CD4-positive, alpha-beta T cell treated with Interleukin-15 for 4 hours (primary cell): ENCODE measurements around the gene LGR4.
"Not testable (repeated sequence)": the region's sequence is repeated elsewhere in the genome, so short reads cannot be mapped to it uniquely, and the experiment has no call there.

Source experiments
- DNase-seq: peaks from one replicate; pipeline ENCODE4 v3.0.0-alpha.2; 2020; ENCODE audit warnings: low spot score

LGR4 gene

DNA sequence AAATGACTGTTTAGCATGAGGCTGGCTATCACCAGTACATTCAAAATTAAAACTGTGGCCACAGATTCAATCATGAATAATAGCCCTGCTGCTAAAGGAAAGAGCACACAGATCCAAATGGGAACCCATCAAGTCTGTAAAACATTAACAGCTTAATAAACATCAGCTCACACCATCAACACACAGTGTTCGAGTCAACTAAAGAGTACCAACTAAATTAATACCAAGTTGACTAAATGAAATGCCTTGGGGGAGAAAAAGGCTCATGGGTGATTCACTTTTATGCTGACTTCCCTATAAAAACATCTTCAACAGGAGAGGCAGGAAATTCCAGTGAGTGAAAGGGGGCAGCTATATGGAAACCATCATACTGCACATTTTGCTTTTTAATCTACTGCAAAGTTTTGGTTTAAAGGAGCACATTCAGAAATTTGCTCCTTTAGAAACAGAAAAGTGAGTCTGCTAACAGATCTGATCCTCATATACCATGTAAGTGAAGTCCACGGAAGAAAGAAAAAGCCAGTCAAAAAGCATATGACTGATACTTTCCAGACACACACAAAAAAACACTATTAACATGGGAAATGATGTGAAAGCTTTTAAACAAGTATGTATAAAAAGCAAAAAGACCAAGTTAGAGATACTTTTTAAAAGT, 16.3 kb downstream of the LGR4 start:
- no peak for DNase-seq

DNA sequence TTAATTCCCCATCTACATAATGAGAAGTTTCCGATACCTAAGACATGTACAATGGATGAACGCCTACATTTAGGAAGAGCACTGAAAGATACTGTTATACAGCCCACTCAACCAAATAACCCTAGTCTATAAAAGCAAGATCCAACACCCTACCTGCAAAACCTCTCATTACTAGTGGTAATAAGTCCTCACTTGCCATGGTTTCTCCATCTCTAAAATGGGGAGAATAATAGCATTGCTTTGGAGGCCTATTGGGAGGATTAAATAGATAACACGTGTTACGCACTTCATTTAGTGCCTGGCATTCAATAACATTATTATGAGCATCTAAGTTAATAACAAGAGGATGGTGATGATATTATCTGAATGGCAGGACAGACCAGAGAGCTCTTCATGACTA, 16.9 kb downstream of the LGR4 start:
- no peak for DNase-seq

DNA sequence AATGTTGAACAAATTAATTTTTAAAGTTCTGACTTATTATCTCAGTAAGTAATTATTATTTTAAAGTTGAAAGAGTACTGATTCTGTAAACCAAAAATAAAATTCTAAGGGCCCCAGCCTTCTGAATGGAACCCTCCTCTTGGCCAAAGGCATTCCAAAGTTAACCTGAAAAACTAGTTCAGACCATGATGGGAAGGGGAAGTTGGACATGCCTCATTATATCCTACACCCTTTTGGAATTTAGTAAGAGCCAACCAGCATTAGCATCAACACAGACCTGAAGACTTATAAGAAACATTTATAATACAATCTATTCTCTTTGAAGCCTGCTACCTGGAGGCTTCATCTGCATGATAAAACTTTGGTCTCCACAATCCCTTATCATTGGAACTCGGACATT, 18.9 kb downstream of the LGR4 start:
- no peak for DNase-seq

DNA sequence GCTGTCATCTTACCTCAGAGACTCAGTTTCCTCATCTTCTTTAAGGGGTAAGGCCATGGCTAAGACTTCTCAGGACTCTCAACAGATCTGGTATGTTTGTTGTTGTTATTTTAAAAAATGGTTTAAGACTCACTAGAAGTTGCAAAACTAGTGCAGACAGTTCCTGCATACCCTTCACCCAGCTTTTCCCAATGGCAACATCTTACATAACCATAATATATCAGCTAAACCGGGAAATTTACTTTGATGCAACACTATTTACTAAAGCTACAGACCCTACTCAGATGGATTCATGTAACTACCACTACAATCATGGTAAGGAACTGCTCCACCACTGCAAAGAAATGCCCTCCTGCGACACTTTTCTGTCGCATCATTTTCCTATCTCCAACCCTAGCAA, 20.4 kb downstream of the LGR4 start:
- no peak for DNase-seq

DNA sequence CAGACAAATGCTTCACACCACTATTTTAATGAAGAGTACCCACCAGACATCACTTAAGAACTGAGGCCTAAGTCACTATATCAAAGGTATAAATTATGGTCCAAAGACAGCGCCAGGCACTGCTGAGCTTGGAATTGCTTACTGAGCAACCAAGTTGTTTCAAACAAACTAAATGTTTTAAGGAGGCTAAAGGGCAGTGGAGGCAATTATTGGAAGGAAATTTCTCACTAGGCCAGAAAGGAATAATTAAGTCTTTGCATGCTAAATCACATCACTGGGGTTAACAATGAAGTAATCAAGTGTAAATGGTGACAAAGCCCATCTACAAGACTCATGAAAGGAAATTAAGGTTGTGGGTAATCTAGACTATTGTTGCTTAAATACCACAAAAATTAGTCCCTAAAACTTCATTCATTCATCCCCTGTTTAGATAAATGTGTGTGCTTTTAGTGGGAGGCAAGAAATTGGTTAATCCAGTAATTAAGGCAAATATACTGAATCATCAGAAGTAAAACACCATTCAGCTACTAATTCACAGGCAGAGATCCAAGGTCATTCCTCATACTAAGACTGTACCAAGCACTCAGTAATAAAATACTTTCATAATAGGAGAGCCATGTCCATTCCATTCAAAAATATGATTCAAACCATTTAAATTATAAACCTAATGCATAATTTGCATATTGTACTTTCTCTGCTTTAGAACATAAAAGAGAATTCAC, 21.2 kb downstream of the LGR4 start:
- no peak for DNase-seq

DNA sequence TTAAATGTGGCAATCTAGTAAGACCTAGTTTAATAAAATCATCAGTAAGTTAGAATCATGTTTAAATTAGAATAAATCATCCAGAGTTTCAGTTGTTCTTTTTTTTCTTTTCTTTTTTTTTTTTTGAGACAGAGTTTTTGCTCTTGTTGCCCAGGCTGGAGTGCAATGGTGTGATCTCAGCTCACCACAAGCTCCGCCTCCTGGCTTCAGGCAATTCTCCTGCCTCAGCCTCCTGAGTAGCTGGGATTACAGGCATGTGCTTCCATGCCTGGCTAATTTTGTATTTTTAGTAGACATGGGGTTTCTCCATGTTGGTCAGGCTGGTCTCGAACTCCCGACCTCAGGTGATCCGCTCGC, 24.4 kb downstream of the LGR4 start:
- DNase-seq: not testable (repeated sequence)

DNA sequence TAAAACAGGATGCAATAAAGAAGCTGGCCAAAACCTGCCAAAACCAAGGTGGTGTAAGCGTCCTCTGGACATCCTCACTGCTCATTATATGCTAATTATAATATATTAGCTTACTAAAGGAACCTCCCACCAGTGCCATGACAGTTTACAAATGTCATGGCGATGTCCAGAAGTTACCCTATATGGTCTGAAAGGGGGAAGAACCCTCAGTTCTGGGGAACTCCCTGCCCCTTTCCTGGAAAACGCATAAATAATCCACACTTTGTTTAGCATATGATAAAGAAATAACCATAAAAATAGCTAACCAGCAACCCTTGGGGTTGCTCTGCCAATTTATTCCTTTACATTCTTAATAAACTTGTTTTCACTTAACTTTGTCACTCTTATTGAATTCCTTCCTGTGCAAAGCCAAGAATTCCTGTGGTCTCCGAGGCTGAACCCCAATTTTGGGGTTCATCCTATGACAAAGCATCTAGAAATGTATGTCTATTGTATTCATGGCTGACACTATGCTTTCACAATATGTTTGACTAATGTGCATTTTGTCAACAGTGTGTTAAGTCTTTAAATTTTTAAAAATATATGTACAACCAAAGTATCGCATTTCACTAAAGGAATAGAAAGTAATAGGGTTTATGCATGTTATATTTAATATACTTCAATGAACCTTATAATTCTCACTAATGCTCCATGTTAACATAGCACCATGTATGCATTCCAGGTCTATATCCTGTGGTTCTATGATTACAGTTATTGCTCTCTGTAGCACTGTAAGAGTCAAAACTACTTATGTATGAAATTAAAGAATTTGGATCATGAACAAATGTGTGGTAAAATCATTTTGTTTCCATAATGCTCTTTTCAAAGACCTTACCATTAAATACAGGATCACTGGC, 25.1 kb downstream of the LGR4 start:
- no peak for DNase-seq

DNA sequence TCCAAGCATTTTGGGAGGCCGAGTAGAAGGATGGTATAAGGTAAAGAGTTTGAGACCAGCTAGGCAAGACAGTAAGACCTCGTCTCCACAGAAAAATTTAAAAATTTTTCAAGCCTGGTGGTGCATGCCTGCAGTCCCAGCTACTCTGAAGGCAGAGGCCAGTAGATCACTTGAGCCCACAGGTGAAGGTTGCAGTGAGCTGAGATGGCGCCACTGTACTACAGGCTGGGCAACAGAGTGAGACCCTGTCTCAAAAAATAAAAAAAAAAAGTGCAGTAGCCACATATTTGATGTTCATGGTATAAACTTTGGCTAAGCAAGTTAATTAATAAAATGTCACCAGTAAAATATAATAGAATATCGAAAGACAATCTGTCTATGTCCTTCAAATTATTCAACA, 27.0 kb downstream of the LGR4 start:
- no peak for DNase-seq

DNA sequence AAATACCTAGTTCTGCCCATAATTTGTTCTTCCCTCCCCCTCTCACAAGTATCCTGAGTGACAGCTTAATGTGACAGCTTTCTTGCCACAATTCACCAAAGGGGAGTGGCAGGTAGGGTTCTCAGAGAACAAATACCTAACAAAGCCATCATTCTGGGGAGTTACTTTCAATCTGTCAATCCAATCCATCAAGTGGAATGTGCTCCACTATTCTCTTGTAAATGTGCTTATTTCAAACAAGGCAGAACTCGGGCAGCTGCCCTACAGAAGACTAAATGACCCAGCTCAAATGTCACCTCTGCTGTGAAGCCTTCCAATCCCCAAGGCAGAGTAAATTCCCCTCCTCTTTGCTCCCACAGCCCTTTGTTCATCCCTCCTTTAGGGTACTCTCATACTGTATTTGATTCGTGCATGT, 27.8 kb downstream of the LGR4 start:
- DNase-seq: no peak

DNA sequence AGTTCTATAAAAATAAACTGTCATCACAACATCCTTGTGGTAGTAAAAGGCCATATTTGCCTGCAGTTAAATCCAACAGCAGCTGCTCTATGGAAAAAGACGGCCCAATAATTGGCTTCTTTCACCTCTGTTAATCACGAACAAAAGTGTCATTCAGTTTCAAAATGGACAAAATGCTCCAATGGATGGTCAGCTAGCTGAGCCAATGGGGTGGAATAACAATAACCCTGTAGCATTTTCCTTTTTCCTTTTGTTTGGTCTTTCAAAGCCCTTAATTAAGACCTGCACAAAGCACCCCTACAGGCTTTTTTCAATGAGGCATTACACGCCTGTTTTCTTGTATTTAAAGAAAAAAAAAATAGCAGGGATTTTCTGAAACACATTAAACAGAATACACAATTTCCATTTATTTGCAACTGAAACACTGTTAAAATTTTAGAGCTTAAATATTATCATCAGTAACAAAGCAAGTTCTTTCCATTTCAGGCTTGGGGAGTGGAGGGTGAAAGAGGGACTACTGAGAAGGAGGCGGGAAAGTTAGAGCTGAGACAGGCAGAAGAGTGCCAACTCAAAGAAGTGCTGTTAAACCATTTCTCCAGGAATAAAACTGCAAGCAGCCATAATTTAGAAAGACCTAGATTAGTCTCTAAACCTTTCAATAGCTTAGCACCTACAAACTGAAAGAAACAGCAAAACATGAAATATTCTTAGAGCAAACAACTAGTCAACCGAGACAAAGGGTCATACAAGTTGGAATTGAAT, 28.7 kb downstream of the LGR4 start:
- no peak for DNase-seq

DNA sequence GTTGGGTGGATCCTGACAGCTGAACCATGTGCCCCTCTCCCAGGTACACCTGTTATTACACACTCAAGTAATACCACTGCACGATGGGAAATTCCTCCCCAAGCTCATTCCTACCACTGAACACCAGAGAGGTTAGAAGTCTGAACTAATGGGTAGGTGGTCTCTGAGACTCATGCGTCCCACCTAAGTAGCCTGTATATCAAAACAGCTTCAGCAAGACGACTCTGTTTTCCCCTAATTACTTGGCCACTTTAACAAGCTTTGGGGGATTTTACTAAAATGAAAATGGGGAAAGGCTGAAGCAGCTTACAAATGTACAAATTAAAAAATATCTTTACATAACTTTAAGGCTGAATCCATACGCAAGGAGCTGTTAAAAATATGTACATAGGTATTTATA, 29.4 kb downstream of the LGR4 start:
- no peak for DNase-seq

DNA sequence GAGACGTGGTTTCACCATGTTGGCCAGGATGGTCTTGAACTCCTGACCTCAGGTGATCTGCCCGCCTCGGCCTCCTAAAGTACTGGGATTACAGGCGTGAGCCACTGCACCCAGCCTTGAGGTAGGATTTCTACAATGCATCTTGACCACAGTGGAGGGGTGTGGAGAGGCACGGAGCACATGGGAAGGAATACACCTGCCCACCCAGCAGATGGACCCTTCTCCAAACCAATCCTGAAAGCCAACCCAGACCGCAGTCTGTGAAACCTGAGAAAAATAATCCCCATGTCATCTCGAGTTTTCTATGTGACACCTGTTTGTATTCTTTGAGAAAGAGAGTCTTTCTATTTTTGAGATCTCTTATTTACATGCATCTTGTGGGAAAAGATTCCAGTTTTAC, 32.5 kb downstream of the LGR4 start:
- no peak for DNase-seq

DNA sequence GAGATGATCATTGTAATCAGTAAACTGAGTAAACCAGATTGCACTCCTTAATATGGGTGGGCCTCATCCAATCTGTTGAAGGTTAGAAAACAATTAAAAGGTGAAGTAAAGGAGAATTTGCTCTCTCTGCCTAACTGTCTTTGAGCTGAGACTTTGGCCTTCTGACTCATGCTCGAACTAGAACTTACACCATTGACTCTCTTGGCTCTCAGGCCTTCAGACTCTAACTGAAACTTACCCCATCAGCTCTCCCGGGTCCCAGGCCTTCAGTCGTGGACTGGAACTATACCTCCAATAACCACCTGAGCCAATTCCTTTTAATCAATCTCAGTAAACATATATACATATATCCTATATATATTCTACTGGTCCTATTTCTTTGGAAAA, 34.0 kb downstream of the LGR4 start:
- DNase-seq: no peak

DNA sequence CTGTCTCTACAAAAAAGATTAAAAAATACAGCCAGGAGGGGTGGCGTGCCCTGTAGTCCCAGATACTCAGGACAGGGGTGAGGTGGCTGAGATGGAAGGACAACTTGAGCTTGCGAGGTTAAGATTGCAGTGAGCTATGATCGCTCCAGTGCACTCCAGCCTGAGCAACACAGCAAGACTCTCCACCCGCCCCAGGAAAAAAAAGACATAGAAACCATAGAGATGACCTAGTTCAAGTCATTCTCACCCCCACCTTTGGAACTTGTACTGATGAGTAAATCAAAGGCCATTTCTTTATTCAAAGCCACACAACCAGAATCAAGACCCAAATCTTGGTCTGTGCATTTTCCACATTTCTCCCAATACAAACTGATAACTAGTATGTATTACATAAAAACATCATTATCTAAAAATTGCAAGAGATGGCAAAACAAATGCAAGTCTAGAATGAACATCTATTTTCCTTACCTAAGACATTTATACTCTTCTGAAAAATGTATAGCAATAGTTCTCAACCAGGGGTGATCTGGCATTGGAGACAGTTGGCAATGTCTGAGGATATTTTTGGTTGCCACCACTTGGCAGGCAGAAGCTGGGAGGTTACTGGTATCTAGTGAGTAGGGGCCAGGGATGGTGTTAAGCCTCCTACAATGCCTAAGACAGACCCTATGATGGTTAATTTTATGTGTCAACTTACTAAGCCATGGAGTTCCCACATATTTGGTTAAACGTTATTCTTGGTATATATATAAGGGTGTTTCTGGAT, 34.6 kb downstream of the LGR4 start:
- DNase-seq: no peak

DNA sequence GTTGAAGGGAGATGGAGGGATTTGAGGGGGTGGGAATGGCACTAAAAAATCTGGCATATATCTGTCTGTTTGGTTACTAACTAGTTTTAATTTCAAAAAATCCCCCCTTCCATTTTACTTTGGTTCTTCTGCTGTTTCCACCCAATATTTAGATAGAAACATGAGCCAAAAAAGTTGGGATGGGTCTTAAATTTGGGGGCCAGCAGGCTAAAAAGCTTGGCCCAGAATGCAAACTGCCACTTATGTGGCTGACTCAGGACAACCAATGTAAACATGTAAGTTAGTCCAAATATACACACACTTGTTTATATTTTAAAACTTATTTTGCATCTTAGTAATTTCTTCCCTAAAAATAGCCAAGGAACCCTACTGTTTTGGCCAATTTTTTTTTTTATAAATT, 35.7 kb downstream of the LGR4 start:
- no peak for DNase-seq

DNA sequence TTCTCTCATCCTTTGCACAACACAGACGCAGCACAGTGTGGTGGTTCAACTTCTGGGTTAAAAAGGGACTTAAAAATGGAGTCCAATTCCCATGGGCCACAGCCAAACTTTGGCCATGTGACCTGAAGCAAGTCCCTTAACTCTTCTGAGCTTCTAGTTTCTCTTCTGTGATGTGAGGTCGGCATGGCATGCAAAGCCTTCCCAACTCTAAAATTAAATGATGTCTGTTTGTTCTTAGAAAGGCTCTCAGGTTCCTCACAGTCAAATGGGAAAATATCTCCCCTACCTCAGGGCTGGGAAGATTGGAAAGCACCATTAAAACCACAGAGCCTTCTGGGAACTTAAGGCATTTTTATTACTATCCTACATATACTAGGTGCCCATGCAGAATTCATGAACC, 38.8 kb downstream of the LGR4 start:
- no peak for DNase-seq

DNA sequence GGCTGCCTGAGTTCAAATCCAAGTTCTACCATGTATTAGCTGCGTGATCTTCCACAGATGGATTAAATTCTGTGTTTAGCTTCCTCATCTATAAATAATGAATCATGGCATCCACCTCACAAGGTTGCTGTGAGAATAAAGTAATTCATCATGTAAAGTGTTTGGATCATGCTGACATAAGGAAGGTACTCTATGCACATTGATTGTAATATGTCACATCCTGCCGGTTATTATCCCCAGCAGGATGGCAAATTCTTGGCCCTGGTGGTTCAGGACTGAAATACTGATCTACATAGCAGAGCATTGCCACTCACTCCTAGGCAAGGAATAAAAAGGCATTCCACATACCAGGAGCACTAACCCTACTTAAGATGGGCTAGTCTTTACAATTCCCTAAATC, 40.8 kb downstream of the LGR4 start:
- no peak for DNase-seq

DNA sequence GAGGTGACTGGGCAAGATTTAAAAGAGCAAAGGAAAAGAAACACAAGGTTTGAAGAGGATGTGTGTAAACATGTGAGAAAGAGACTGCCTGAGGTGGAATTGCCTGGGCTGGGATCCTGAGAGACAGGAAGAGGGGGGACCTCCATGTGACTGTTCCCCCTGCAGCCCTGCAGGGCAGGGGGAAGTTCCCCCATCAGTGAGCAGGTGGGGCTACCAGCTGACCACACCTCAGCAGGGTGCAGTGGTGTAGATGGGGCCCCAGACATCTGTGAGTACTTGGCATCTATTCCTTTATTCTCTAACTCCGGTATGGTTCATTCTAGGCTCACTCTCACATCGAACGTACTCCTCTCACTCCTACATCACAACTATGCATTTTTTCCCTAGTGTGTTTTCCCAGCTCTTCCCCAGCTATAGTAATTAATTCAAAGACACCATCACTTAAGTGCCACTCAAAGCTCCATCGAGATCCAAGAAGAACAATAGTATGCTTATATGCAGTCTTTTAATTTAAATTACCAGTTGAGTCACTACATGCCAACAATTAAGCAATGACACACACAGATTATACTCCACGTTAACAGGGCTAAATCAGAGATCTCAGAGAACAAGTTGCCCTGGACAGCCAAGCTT, 42.7 kb downstream of the LGR4 start:
- DNase-seq: no peak

DNA sequence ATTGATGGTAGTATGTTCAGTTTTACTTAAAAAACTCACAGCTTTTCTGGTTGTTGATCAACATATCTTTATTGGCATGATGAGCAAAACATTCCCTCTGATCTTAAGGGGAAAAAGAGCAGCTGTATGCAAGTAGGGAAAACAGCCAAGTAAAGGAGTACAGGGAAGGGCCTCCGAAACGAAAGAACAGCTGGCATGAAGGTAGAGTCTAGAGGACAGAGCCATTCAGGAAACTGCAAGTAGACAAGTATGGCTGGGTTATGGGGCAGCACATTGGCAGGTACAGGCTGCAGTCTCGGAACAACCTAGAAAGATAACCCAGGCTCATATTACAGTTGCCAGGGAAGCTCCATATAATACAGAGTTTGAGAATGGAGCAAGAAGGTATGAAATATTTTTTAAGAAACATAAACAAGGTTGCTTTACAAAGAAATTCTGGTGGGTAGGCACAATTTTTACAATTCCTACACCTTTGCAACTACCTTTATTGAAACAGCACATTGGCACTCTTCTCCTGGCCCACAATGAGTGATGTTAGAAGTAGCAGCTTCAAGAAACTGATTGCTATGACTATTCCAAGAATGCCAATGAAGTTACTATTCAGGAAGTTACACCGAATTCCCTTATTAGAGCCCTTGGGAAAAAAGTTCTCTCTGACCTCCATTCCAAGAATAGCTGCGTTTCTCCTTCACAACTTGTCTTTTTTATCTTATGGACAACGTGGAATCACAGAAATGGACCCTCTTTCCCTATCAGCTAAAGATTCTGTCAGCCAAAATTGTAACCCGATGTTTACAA, 45.2 kb downstream of the LGR4 start:
- DNase-seq: no peak

DNA sequence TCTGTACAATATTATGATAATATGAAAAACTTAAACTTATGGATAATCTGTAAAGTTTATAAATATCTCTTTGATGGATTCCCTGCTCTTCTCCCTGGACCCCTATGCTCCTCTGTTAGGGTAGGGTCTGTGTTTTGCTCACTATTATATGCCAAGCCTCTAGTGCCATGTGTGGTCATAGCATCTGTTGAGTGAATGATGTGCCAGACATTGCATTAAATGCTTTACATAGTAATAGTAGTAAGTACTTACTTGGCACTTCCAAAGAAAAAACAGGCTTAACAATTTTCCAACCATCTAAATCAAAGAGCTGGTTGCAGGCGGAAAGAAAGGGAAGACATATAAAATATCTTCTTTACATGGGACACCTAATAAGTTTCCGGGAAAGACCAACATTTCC, 46.8 kb downstream of the LGR4 start:
- no peak for DNase-seq
